ENCODE data around the gene AGBL3. TPM values are rescaled to one million over a fixed set of nuclear protein-coding genes. Genes with fewer than 3 reads are reported as not detected.
"Not testable (repeated sequence)": the region's sequence is repeated elsewhere in the genome, so short reads cannot be mapped to it uniquely, and the experiment has no call there.

Gene AGBL3
- total RNA-seq, 1 donor from 2014 or later: 4.2 TPM

GRCh38 chr7:135121868-135122267 lies 135.6 kb downstream of the AGBL3 start:
- no peaks in the 10 kb centered on the region for H3K36me3 ChIP-seq (ENCODE audit: control insufficient read depth in 3 of 3, insufficient read depth in 3 of 3, low read length in 3 of 3)
- no peak overlapping the region for H3K9ac ChIP-seq (ENCODE audit: low read depth in 1 of 3, low read length in 3 of 3)
- no peak overlapping the region for H3K27ac ChIP-seq (ENCODE audit: low read depth, low read length)
- H3K9me3 ChIP-seq (ENCODE audit: control insufficient read depth in 3 of 3, low read length in 3 of 3): peaks cover 0 to 3% (median 0%) of the 10 kb centered on the region in 3 donors
- no peak overlapping the region for H3K4me3 ChIP-seq (ENCODE audit: low read length in 3 of 3)
- H3K4me1 ChIP-seq (ENCODE audit: control insufficient read depth in 3 of 3, insufficient read depth in 3 of 3, low read length in 3 of 3): peaks cover 0 to 3% (median 0%) of the 10 kb centered on the region in 3 donors
- no peaks in the 10 kb centered on the region for H3K27me3 ChIP-seq (ENCODE audit: control insufficient read depth in 3 of 3, insufficient read depth in 3 of 3, low read length in 3 of 3)

GRCh38 chr7:135124631-135125030 lies 138.3 kb downstream of the AGBL3 start:
- not testable (repeated sequence) for H3K36me3 ChIP-seq (ENCODE audit: control insufficient read depth in 3 of 3, insufficient read depth in 3 of 3, low read length in 3 of 3); H3K9me3 ChIP-seq (ENCODE audit: control insufficient read depth in 3 of 3, low read length in 3 of 3); H3K4me3 ChIP-seq (ENCODE audit: low read length in 3 of 3); H3K27ac ChIP-seq (ENCODE audit: low read depth, low read length); H3K27me3 ChIP-seq (ENCODE audit: control insufficient read depth in 3 of 3, insufficient read depth in 3 of 3, low read length in 3 of 3); H3K4me1 ChIP-seq (ENCODE audit: control insufficient read depth in 3 of 3, insufficient read depth in 3 of 3, low read length in 3 of 3); H3K9ac ChIP-seq (ENCODE audit: low read depth in 1 of 3, low read length in 3 of 3)

- no peaks in the 10 kb centered on the region for H3K4me1 ChIP-seq (ENCODE audit: control insufficient read depth in 3 of 3, insufficient read depth in 3 of 3, low read length in 3 of 3)
- H3K36me3 ChIP-seq (ENCODE audit: control insufficient read depth in 3 of 3, insufficient read depth in 3 of 3, low read length in 3 of 3): no peaks in the 10 kb centered on the region
- H3K9me3 ChIP-seq (ENCODE audit: control insufficient read depth in 3 of 3, low read length in 3 of 3): no peaks in the 10 kb centered on the region
- no peak overlapping the region for H3K27ac ChIP-seq (ENCODE audit: low read depth, low read length)
- H3K4me3 ChIP-seq (ENCODE audit: low read length in 3 of 3): no peak overlapping the region
- H3K27me3 ChIP-seq (ENCODE audit: control insufficient read depth in 3 of 3, insufficient read depth in 3 of 3, low read length in 3 of 3): no peaks in the 10 kb centered on the region
- no peak overlapping the region for H3K9ac ChIP-seq (ENCODE audit: low read depth in 1 of 3, low read length in 3 of 3)
These were observed 142.6 kb downstream of the AGBL3 start for GRCh38 chr7:135128931-135129330.

- no peaks in the 10 kb centered on the region for H3K36me3 ChIP-seq (ENCODE audit: control insufficient read depth in 3 of 3, insufficient read depth in 3 of 3, low read length in 3 of 3)
- no peak overlapping the region for H3K27ac ChIP-seq (ENCODE audit: low read depth, low read length)
- no peak overlapping the region for H3K4me3 ChIP-seq (ENCODE audit: low read length in 3 of 3)
- no peaks in the 10 kb centered on the region for H3K27me3 ChIP-seq (ENCODE audit: control insufficient read depth in 3 of 3, insufficient read depth in 3 of 3, low read length in 3 of 3)
- H3K9me3 ChIP-seq (ENCODE audit: control insufficient read depth in 3 of 3, low read length in 3 of 3): no peaks in the 10 kb centered on the region
- no peak overlapping the region for H3K9ac ChIP-seq (ENCODE audit: low read depth in 1 of 3, low read length in 3 of 3)
- H3K4me1 ChIP-seq (ENCODE audit: control insufficient read depth in 3 of 3, insufficient read depth in 3 of 3, low read length in 3 of 3): no peaks in the 10 kb centered on the region
These were observed 143.3 kb downstream of the AGBL3 start for GRCh38 chr7:135129579-135129978.

GRCh38 chr7:135143885-135144668 lies 157.8 kb downstream of the AGBL3 start:
- Histone ChIP-seq H3K27me3 (ENCODE audit: control insufficient read depth in 3 of 3, insufficient read depth in 3 of 3, low read length in 3 of 3) (no peaks in the 10 kb centered on the region), H3K36me3 (ENCODE audit: control insufficient read depth in 3 of 3, insufficient read depth in 3 of 3, low read length in 3 of 3) (no peaks in the 10 kb centered on the region), H3K4me3 (ENCODE audit: low read length in 3 of 3) (no peak overlapping the region), H3K9ac (ENCODE audit: low read depth in 1 of 3, low read length in 3 of 3) (no peak overlapping the region), H3K9me3 (ENCODE audit: control insufficient read depth in 3 of 3, low read length in 3 of 3) (no peaks in the 10 kb centered on the region), H3K27ac (ENCODE audit: low read depth, low read length) (peak overlapping the region; percentile 66), H3K4me1 (ENCODE audit: control insufficient read depth in 3 of 3, insufficient read depth in 3 of 3, low read length in 3 of 3) (peaks cover 11 to 24% (median 20%) of the 10 kb centered on the region in 3 donors)

GRCh38 chr7:135147341-135147898 lies 161.1 kb downstream of the AGBL3 start:
- Histone ChIP-seq H3K9ac (ENCODE audit: low read depth in 1 of 3, low read length in 3 of 3) (peak overlapping the region; percentile 91 to 99 (median 92)), H3K27ac (ENCODE audit: low read depth, low read length) (peak overlapping the region; percentile 98), H3K4me3 (ENCODE audit: low read length in 3 of 3) (peak overlapping the region; percentile 78 to 99 (median 89)), H3K36me3 (ENCODE audit: control insufficient read depth in 3 of 3, insufficient read depth in 3 of 3, low read length in 3 of 3) (peaks cover 3 to 12% (median 4%) of the 10 kb centered on the region in 3 donors), H3K9me3 (ENCODE audit: control insufficient read depth in 3 of 3, low read length in 3 of 3) (no peaks in the 10 kb centered on the region), H3K4me1 (ENCODE audit: control insufficient read depth in 3 of 3, insufficient read depth in 3 of 3, low read length in 3 of 3) (peaks cover 28 to 45% (median 36%) of the 10 kb centered on the region in 3 donors), H3K27me3 (ENCODE audit: control insufficient read depth in 3 of 3, insufficient read depth in 3 of 3, low read length in 3 of 3) (no peaks in the 10 kb centered on the region)

GRCh38 chr7:135147899-135148721 lies 161.8 kb downstream of the AGBL3 start, which contains the start of gene TMEM140:
TMEM140 (plus strand) TSS chr7:135148072; CDS start chr7:135164442, 16,370 bp downstream.
- Histone ChIP-seq H3K27me3 (ENCODE audit: control insufficient read depth in 3 of 3, insufficient read depth in 3 of 3, low read length in 3 of 3) (no peaks in the 10 kb centered on the region), H3K9ac (ENCODE audit: low read depth in 1 of 3, low read length in 3 of 3) (peak within 1 kb of the TSS; percentile 91 to 99 (median 92)), H3K27ac (ENCODE audit: low read depth, low read length) (peak within 1 kb of the TSS; percentile 98), H3K4me3 (ENCODE audit: low read length in 3 of 3) (peak within 1 kb of the TSS; percentile 78 to 99 (median 89)), H3K36me3 (ENCODE audit: control insufficient read depth in 3 of 3, insufficient read depth in 3 of 3, low read length in 3 of 3) (peaks cover 3 to 15% (median 5%) of the 10 kb centered on the region in 3 donors), H3K4me1 (ENCODE audit: control insufficient read depth in 3 of 3, insufficient read depth in 3 of 3, low read length in 3 of 3) (peaks cover 28 to 45% (median 36%) of the 10 kb centered on the region in 3 donors), H3K9me3 (ENCODE audit: control insufficient read depth in 3 of 3, low read length in 3 of 3) (no peaks in the 10 kb centered on the region)

GRCh38 chr7:135150072-135150782 lies 163.9 kb downstream of the AGBL3 start:
- Histone ChIP-seq H3K4me1 (ENCODE audit: control insufficient read depth in 3 of 3, insufficient read depth in 3 of 3, low read length in 3 of 3) (peaks cover 24 to 37% (median 32%) of the 10 kb centered on the region in 3 donors), H3K36me3 (ENCODE audit: control insufficient read depth in 3 of 3, insufficient read depth in 3 of 3, low read length in 3 of 3) (peaks cover 3 to 15% (median 5%) of the 10 kb centered on the region in 3 donors), H3K4me3 (ENCODE audit: low read length in 3 of 3) (peak overlapping the region; percentile 54 to 99 (median 89)), H3K9me3 (ENCODE audit: control insufficient read depth in 3 of 3, low read length in 3 of 3) (no peaks in the 10 kb centered on the region), H3K9ac (ENCODE audit: low read depth in 1 of 3, low read length in 3 of 3) (peak overlapping the region in 2 of 3 donors; percentile 92 to 99), H3K27me3 (ENCODE audit: control insufficient read depth in 3 of 3, insufficient read depth in 3 of 3, low read length in 3 of 3) (no peaks in the 10 kb centered on the region), H3K27ac (ENCODE audit: low read depth, low read length) (peak overlapping the region; percentile 98)

- Histone ChIP-seq H3K9me3 (ENCODE audit: control insufficient read depth in 3 of 3, low read length in 3 of 3) (peaks cover 0 to 3% (median 2%) of the 10 kb centered on the region in 3 donors), H3K4me3 (ENCODE audit: low read length in 3 of 3) (peak overlapping the region in 2 of 3 donors; percentile 89 to 99), H3K27me3 (ENCODE audit: control insufficient read depth in 3 of 3, insufficient read depth in 3 of 3, low read length in 3 of 3) (no peaks in the 10 kb centered on the region), H3K36me3 (ENCODE audit: control insufficient read depth in 3 of 3, insufficient read depth in 3 of 3, low read length in 3 of 3) (peaks cover 3 to 15% (median 5%) of the 10 kb centered on the region in 3 donors), H3K4me1 (ENCODE audit: control insufficient read depth in 3 of 3, insufficient read depth in 3 of 3, low read length in 3 of 3) (peaks cover 21 to 31% (median 28%) of the 10 kb centered on the region in 3 donors), H3K9ac (ENCODE audit: low read depth in 1 of 3, low read length in 3 of 3) (no peak overlapping the region), H3K27ac (ENCODE audit: low read depth, low read length) (peak overlapping the region; percentile 98)
These were observed 164.8 kb downstream of the AGBL3 start for GRCh38 chr7:135151132-135151531.
